COLO668 (cell line): ENCODE results near the gene PLD5.
"Not testable (repeated sequence)": the region's sequence is repeated elsewhere in the genome, so short reads cannot be mapped to it uniquely, and the experiment has no call there.

ENCODE experiments used
- DNase-seq: peaks from one replicate; lab custom pipeline; 2025; ENCODE audit not compliant: unreplicated experiment; lab: John Stamatoyannopoulos, UW

The PLD5 gene

GRCh38 chr1:242214455-242214854, 310.0 kb downstream of the PLD5 start:
- DNase-seq: not testable (repeated sequence)

GRCh38 chr1:242212961-242213360, 311.5 kb downstream of the PLD5 start:
- not testable (repeated sequence) for DNase-seq

GRCh38 chr1:242212401-242212800, 312.1 kb downstream of the PLD5 start:
- DNase-seq: no peak

- DNase-seq: no peak
These were observed 313.1 kb downstream of the PLD5 start for GRCh38 chr1:242211254-242212022.

GRCh38 chr1:242210316-242210715, 314.2 kb downstream of the PLD5 start:
- DNase-seq: not testable (repeated sequence)

- no peak for DNase-seq
These were observed 315.4 kb downstream of the PLD5 start for GRCh38 chr1:242209063-242209462.

- no peak for DNase-seq
These were observed 316.5 kb downstream of the PLD5 start for GRCh38 chr1:242208021-242208420.

- DNase-seq: no peak
These were observed 317.5 kb downstream of the PLD5 start for GRCh38 chr1:242206994-242207393.

- no peak for DNase-seq
These were observed 318.6 kb downstream of the PLD5 start for GRCh38 chr1:242205622-242206489.

- no peak for DNase-seq
These were observed 321.2 kb downstream of the PLD5 start for GRCh38 chr1:242203262-242203661.

GRCh38 chr1:242201090-242201489, 323.4 kb downstream of the PLD5 start:
- DNase-seq: no peak

GRCh38 chr1:242199776-242200458, 324.6 kb downstream of the PLD5 start:
- DNase-seq: no peak

GRCh38 chr1:242197907-242198820, 326.3 kb downstream of the PLD5 start:
- no peak for DNase-seq

GRCh38 chr1:242196914-242197313, 327.6 kb downstream of the PLD5 start:
- no peak for DNase-seq

GRCh38 chr1:242196101-242196500, 328.4 kb downstream of the PLD5 start:
- no peak for DNase-seq

GRCh38 chr1:242189591-242189990, 334.9 kb downstream of the PLD5 start:
- no peak for DNase-seq

GRCh38 chr1:242187816-242188215, 336.7 kb downstream of the PLD5 start:
- DNase-seq: no peak

- DNase-seq: no peak
These were observed 337.3 kb downstream of the PLD5 start for GRCh38 chr1:242187171-242187570.

GRCh38 chr1:242185731-242186130, 338.8 kb downstream of the PLD5 start:
- DNase-seq: no peak

- DNase-seq: no peak
These were observed 339.5 kb downstream of the PLD5 start for GRCh38 chr1:242184955-242185354.
